ENCODE measurements around the gene CDC14C.

CDC14C gene

DNA sequence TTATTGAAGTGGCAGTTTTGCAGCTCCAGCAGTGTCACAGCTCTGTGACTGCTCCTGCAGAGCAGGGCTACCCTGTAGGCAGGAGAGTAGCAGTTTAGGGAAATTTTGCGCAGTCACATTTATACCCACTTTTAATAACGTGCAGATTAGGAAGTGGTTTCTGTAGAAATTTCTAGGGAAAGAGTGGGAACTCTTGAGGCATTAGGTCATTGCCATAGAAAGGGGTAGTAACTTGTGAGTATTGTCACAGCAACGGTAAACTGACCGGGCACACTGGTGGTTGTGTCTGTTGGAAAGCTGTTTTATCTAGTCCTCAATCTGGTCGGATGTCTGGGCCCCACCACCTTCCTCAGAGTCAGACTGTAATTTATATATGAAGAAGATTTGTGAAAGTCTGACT is 51.9 kb downstream of the CDC14C start:
- no peak for DNase-seq (ENCODE audit: low spot score)

DNA sequence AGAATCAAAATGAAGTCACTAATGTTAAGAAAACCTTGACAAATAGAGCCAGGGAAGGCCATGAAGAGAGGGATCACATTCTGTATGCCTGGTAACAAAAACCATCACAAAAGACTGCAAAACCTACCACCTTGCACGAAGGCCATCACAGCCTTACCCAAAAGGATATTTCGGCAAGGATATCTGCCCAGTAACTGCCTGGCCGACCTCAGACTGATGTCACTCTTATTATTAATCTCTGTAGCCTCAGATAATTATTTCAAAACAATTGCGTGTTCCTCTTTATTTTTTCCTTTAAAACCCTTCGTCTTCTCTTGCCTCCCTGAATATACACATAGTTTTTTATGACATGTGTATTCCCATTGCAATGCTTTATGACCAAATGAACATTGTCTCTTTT is 52.5 kb downstream of the CDC14C start:
- DNase-seq (ENCODE audit: low spot score) = no peak
